NCI-H1092 treated with DMSO at 0.1 percent for 48 hours (cell line): ENCODE measurements around the gene ANKRD17.
"Not testable (repeated sequence)": the region's sequence is repeated elsewhere in the genome, so short reads cannot be mapped to it uniquely, and the experiment has no call there.

Source experiments
- DNase-seq: peaks from one replicate; lab custom pipeline; 2025; lab: John Stamatoyannopoulos, UW

Gene ANKRD17, protein sequence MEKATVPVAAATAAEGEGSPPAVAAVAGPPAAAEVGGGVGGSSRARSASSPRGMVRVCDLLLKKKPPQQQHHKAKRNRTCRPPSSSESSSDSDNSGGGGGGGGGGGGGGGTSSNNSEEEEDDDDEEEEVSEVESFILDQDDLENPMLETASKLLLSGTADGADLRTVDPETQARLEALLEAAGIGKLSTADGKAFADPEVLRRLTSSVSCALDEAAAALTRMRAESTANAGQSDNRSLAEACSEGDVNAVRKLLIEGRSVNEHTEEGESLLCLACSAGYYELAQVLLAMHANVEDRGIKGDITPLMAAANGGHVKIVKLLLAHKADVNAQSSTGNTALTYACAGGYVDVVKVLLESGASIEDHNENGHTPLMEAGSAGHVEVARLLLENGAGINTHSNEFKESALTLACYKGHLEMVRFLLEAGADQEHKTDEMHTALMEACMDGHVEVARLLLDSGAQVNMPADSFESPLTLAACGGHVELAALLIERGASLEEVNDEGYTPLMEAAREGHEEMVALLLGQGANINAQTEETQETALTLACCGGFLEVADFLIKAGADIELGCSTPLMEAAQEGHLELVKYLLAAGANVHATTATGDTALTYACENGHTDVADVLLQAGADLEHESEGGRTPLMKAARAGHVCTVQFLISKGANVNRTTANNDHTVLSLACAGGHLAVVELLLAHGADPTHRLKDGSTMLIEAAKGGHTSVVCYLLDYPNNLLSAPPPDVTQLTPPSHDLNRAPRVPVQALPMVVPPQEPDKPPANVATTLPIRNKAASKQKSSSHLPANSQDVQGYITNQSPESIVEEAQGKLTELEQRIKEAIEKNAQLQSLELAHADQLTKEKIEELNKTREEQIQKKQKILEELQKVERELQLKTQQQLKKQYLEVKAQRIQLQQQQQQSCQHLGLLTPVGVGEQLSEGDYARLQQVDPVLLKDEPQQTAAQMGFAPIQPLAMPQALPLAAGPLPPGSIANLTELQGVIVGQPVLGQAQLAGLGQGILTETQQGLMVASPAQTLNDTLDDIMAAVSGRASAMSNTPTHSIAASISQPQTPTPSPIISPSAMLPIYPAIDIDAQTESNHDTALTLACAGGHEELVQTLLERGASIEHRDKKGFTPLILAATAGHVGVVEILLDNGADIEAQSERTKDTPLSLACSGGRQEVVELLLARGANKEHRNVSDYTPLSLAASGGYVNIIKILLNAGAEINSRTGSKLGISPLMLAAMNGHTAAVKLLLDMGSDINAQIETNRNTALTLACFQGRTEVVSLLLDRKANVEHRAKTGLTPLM (N-terminal part only)

DNA sequence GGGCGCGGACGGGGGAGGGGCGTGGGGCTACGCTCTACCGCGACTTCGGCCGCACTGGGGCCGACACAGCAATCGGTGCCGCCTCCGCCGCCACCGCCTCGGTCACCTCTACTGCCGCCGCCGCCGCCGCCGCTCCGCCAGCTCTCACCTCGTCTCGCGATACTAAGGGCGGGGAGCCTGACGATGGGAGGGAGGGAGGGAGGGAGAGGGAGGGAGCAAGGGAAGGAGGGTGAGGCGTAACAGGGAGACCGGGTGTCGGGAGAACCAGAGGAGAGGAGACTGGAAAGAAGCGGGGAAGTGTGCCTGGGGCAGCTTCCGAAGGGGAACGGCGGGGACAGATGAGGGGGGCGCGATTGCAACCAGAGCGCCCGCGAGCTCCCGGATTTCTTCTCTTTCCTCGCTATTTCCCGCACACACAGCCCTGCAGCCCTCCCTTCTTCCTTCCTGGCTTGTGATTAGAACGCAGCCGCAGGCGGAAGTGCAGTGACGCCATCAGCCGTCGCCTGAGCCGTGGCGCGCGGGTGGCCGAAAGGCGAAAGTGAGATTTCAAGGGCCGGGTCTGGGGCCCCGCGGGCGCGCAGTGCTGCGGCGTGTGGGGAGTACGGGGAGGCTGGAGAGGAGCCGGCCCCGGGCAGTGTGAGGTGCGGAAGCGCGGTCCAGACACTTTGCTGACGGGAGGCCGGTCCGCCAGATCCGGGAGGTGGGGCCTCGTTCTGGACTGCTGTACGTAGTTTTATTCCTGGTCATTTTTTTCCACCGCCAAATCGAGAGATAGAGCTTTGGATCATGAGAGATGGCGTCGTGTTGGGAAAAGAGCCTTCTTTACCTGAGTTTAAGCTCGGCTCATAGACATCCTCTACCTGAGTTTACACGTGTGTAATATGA lies at the start of gene ANKRD17:
Gene ANKRD17 (minus strand): TSS at position 113 of the 885 bp plus-strand sequence. CDS start 130 bp downstream, outside the sequence.
- DNase-seq: peak; percentile 96

DNA sequence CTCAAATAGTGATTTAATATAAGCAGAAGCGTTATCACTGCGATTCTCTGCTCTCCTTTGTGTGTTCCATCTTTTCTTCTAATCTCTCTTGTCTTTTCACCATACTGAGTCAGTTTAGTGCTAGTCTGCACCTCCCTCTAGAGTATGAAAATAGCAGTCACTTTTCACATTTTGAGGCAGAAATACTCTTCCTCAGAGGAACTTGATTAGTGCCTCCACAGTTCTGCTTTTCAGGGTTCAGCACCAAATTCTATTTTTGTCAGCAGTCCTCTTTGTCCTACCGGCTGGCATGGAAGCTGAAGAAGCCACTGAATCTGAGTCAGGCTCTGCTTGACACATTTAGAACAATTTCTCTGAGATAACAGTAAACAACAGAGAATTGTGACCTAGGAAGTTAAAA lies 49.7 kb upstream of the ANKRD17 start:
- peak; percentile 57 for DNase-seq

DNA sequence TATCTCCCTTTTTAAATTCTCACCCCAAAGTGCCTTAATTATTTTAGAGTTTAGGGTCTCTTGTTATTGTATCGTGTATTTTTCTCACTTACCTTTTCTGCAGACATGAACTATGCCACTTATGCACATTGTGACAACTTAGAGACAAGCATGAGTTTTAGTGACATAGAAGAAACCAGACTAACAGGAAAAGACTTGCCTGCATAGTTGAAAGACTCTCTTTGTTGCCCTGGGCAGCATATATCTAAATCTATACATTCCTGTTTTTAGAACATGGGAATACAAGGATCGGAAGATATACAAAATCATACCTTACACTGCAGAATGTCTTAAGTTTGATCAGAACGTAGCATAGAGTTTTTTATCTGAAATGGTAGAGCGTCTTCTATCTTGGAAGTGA lies 45.1 kb upstream of the ANKRD17 start:
- no peak for DNase-seq

DNA sequence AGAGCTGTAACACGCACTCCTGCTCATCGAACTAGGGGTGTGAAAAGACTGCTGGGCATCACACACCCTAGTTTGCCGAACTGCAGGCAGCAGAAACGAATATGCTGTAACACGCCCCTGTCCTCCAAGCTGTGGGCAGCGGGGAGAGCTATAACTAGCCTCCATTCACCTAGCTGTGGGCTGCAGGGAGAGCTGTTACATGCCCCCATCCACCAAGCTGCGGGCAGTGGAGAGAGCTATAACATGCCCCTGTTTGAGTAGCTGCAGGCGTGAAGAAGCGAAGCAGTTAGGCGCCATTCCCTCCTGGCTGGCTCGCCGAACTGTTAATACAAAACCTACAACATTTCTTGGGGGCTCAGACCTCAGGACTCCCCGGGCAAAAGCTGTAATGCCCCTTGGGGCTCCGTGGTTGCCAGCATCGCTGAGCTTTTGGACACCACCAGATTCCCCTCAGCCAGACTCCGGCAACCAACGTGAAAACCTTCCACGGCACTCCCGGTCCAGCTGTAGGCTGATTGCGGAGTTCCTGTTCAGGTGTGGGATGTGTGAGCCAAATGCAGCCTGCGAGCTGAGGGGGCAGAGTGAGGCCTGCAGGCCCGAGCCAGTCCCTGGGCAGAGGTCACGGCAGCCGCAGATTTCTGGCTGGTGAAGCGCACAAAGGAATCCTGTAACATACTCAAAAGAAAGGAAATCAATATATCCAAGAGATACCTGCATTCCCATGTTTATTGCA lies 41.1 kb upstream of the ANKRD17 start:
- no peak for DNase-seq

DNA sequence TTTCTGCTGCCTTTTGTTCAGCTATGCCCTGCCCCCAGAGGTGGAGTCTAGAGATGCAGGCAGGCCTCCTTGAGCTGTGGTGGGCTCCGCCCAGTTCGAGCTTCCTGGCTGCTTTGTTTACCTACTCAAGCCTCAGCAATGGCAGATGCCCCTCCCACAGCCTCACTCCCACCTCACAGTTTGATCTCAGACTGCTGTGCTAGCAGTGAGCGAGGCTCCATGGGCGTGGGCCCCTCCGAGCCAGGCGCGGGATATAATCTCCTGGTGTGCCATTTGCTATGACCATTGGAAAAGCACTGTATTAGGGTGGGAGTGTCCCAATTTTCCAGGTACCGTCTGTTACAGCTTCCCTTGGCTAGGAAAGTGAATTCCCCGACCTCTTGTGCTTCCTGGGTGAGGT lies 34.1 kb upstream of the ANKRD17 start:
- not testable (repeated sequence) for DNase-seq

DNA sequence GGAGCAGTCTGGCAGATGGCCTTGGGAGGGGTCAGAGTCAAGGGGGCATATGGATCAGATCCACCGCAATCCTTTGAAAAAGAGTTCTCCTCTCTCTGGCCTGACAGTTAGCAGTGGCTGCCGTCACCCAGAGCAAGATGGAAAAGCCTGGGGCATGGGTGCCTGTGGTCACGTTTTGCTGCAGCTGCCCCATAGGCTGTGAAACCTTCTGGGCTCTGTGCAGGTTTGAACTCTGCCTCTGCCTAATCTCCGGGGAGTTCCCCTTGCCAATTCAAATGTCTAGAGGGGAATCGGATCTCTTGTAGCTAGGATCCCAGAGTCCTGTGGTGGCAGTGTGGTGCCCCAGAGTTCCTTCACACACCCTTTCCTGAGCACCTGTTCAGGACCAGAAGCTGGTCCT lies 23.4 kb upstream of the ANKRD17 start:
- DNase-seq: no peak

DNA sequence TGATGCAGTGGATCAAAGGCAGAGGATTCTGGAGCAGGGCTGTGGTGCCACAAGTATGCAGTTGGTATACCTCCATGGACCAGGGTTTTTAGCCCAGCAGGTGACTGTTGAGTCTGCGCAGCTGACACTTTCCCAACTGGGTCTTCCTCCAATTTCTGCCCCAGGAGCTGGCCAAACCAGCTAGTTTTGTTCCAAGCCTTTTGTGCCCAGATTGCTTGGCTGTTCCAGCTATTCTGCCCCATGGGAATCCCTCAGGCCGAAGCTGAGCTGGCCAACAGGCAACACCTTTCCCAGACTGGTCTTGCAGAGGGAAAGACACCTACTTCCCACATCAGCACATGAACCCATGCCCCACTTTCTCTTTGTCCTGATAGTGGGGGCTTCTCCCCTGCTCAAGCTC lies 22.8 kb upstream of the ANKRD17 start:
- no peak for DNase-seq

DNA sequence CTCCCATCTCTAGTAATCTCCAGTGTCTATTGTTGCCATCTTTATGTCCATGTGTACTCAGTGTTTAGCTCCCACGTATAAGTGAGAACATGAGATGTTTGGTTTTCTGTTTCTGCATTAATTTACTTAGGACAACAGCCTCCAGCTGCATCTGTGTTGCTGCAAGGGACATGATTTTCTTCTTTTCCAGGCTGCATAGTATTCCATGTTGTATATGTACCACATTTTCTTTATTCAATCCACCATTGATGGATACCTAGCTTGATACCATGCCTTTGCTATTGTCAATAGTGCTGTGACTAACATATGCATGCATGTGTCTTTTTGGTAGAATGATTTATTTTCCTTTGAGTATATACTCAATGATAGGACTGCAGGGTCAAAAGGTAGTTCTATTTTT lies 18.6 kb upstream of the ANKRD17 start:
- DNase-seq: no peak

DNA sequence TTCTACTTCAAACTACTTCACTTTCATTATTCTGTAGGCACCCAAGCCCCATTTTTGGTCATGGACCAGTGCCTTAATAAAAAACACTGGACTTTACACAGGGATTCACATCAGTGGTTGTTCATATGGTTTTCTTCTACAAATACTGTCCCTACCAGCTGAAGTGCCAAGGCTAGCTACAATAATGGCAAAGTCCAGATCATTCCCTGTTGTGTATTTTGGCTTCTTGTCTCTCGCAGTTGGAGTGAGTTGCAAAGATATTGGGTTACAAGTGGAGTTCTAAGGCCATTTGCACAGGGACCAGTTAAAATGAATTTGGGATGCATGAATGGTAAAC lies 16.7 kb upstream of the ANKRD17 start:
- peak; percentile 97 for DNase-seq

DNA sequence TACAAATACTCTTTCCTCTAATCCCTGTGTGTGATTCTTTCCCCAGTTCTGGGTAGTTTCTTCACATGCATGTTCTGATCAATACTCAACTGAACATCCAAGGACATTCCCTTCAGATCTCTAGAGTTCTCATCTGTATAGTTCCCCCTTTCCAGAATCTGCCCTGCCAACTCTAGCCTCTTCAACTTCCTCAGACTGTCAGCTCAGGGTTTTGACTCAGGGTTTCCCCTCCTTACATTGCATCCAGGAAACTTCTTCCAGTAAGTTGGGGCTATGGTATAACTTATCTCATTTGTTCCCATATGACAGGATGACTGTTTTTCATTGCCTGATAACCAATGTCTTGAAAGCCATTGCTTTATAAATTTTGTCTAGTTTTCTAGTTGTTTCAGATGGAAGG lies 14.2 kb upstream of the ANKRD17 start:
- no peak for DNase-seq

DNA sequence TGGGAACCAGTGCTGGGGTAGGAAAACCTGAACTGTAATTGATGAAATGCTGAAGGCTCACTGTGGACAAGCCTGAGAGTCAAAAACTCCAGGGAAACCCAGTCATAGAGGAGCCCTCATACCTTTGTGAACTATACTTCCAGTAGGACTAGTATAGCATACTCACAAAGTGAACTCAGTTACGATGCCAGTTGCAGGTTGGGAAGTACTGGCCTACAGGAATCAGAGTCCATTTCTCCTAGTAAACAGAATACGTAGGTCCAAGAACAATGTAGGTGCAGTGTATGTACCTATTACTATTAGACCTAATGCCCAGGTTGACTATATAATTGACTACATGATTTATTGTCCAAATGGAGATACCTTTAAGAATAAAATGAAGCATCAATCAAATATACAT lies 8.5 kb upstream of the ANKRD17 start:
- no peak for DNase-seq

DNA sequence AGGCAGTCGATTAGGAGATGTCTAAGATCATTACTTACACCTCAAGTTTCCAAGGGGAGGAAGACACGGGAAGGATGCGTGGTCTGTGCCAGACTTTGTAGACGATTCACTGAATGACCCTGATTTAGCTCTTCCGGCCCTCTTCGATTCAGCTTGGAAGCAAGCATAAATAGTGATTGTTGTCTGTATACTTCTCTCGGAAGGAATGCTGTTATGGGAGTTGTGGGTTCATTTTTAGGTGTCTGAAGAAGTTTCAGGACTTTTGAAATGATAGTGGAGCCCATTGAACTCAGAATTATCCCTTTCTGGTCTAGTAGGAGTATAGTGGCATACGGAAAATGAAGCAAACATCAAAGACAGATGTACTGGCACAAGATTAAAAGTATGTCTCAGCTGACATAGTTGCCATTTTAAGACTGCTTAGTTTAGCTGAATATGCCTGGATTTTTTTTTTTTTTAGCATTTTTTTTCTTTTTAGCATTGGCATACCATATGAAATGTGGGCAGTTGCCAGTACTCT lies 1.0 kb upstream of the ANKRD17 start:
- peak; percentile 56 for DNase-seq

DNA sequence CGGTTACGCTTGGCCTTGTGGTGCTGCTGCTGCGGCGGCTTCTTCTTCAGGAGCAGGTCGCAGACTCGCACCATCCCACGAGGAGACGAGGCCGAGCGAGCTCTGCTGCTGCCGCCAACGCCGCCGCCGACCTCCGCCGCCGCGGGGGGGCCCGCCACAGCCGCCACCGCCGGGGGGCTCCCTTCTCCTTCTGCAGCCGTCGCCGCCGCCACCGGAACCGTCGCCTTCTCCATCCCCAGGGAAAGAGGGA lies 237 bp downstream of the ANKRD17 start:
- DNase-seq: no peak

DNA sequence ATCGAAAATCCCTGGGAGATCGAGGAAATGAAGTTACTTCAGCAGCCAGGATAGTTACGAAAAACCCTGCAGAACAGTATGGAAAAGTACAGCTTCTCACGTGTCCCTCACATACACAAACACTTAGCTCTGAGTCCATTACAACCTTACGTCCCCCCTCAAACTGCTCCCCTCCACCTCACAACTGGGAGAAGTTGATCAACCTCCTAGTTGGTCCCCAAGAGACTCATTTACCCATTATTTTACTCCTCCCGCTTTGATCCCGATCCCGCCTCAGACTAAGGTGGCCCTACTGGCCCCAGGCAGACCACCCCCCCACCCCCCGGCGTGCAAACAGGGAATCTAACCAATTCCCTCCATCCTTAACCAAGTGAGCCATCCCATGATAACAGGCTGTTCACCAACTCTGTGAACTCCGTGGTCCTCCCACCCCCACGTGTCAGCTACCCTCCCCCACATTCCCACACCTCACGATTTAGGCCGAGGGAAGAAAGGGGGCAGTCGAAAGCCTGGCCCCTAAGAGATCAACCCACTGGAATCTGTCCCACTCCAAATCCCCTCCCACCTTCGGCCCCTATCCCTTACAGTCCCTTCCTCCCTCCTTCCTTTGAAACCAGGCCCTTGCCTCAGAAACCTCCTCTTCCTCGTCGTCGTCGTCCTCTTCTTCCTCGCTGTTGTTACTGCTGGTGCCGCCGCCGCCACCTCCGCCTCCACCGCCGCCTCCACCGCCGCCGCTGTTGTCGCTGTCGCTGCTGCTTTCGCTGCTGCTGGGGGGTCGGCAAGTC lies 755 bp downstream of the ANKRD17 start:
- DNase-seq: peak; percentile 54

DNA sequence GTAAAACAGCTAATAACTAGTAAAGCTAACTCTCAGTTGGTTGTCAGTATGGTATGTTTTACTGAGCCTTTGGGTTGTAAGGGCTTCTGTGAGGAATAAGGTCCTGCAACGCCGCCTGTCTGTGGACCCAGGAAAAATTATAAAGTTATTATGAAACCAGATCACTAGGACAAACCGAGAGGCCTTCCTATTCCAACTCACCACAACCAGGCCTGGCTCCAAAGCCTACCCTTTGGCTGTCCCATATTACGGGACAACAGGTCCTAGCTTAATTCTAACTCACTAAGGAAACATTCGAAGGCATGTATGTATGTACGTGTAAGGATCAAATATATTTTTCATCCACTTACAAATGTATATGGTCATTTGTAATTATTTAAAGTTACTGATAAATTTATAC lies 1.4 kb downstream of the ANKRD17 start:
- peak; percentile 80 for DNase-seq

DNA sequence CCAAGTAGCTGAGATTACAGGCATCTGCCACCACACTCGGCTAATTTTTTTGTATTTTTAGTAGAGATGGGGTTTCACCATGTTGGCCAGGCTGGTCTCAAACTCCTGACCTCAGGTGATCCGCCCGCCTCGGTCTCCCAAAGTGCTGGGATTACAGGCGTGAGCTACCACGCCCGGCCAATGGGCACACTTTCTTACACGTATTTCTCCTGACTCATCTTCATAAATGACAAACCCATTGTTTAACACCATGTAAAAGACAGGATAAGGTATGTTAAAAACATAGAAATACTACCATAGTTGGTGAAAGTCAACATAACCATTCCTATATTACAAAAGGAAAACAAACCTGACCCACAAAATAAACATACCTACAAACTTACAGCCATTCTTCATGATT lies 2.8 kb downstream of the ANKRD17 start:
- DNase-seq: not testable (repeated sequence)

DNA sequence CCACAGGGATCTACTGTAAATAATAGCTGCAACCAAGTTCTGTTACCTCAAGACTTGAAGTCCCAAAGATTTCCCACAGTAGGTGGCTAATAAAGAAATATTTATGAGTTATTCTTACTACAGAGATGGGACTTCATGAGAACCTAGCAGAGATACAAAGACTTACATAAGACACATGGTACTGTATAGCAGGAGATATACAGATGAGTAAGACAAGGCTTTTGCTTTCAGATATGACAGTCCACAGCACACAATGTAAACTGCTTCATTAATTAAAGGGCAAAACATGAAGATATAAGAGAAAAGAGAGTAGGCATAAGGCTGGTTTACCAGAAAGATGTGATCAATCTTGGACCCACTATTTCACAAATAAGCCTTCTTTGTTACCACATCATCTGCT lies 6.6 kb downstream of the ANKRD17 start:
- no peak for DNase-seq

DNA sequence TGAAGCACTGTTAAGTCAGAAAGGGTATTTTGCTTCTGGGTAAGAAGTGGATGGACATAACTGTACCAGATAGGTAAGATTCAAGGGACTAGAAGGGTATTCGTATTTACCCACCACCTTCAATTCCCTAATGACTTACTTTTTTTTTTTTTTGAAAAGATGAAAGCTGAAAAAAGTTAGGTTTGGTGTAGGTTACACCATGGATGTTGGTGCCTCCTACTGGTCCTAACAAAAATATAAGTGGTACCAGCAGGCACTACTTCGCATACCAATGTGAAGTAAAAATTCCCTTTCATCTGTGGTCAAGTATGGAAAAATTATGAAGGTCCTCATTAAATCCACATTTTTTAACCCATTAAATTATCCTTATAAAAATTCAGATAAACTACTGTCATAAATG lies 7.2 kb downstream of the ANKRD17 start:
- DNase-seq: no peak

DNA sequence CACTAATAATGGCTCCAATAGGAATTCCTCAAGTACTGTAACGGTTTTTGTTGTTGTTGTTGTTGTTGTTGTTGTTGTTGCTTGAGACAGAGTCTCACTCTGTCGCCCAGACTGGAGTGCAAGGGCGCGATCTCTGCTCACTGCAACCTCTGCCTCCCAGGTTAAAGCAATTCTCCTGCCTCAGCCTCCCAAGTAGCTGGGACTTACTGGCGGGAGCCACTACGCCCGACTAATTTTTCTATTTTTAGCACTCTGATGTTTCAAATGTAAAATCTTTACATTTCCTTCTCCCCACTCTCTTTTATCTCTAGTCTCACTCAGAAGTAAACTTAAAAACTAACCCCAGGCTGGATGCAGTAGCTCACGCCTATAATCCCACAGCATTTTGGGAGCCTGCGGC lies 8.0 kb downstream of the ANKRD17 start:
- no peak for DNase-seq

DNA sequence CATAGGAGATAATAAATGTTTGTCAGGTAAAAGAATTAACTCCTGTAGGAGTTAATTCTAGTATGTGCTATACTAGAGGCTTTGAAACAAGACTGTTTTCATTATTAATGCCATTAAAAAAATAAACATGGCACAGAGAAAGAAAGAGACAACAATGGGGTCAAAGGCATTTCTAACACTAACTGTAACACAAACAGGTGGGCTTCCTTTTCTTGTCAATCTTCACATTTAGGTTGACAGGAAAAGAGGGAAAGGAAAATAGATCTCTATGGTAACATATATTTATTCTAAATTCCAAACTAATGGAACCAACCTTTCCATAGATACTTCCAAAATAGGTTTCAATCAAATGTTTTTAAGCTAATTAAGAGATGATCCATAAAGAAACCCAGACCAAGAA lies 9.8 kb downstream of the ANKRD17 start:
- DNase-seq: no peak
